Stimulated activated CD8-positive, alpha-beta memory T cell treated with anti-CD3 and anti-CD28 coated beads, Interleukin-15, amount 100 ng/mL, for 24 hours (primary cell): ENCODE results near the gene HSD17B8.

Experiments
- DNase-seq: peaks from one replicate; pipeline ENCODE4 v3.0.0-alpha.2; 2020; ENCODE audit warnings: low read depth

The HSD17B8 gene

GRCh38 chr6:33171016-33171879 lies 33.2 kb upstream of the HSD17B8 start:
- DNase-seq = no peak

GRCh38 chr6:33171880-33172687 lies 32.4 kb upstream of the HSD17B8 start:
- DNase-seq = no peak

GRCh38 chr6:33172688-33173534 lies 31.5 kb upstream of the HSD17B8 start:
- no peak for DNase-seq

GRCh38 chr6:33173535-33174180 lies 30.8 kb upstream of the HSD17B8 start:
- no peak for DNase-seq

GRCh38 chr6:33174784-33175183 lies 29.7 kb upstream of the HSD17B8 start:
- no peak for DNase-seq

- DNase-seq = no peak
These were observed 28.9 kb upstream of the HSD17B8 start for GRCh38 chr6:33175436-33176069.

- no peak for DNase-seq
These were observed 27.5 kb upstream of the HSD17B8 start for GRCh38 chr6:33176906-33177305.

GRCh38 chr6:33177552-33178446 lies 26.7 kb upstream of the HSD17B8 start:
- no peak for DNase-seq

- DNase-seq = no peak
These were observed 25.5 kb upstream of the HSD17B8 start for GRCh38 chr6:33178755-33179475.

- DNase-seq = no peak
These were observed 23.3 kb upstream of the HSD17B8 start for GRCh38 chr6:33181141-33181540.

GRCh38 chr6:33183071-33183683 lies 21.3 kb upstream of the HSD17B8 start:
- no peak for DNase-seq

- no peak for DNase-seq
These were observed 19.3 kb upstream of the HSD17B8 start for GRCh38 chr6:33185190-33185589.

GRCh38 chr6:33185654-33186187 lies 18.7 kb upstream of the HSD17B8 start:
- no peak for DNase-seq

GRCh38 chr6:33187809-33188208 lies 16.6 kb upstream of the HSD17B8 start:
- DNase-seq = no peak

- DNase-seq = no peak
These were observed 15.3 kb upstream of the HSD17B8 start for GRCh38 chr6:33189164-33189563.

- no peak for DNase-seq
These were observed 14.6 kb upstream of the HSD17B8 start for GRCh38 chr6:33189625-33190448.

GRCh38 chr6:33190504-33191107 lies 13.8 kb upstream of the HSD17B8 start:
- no peak for DNase-seq
